ENCODE results near the gene TEAD2.
A peak's percentile ranks its signal among the peaks of the same experiment; 100 is the strongest.
"Not testable (repeated sequence)": the region's sequence is repeated elsewhere in the genome, so short reads cannot be mapped to it uniquely, and the experiment has no call there.

The TEAD2 gene

DNA sequence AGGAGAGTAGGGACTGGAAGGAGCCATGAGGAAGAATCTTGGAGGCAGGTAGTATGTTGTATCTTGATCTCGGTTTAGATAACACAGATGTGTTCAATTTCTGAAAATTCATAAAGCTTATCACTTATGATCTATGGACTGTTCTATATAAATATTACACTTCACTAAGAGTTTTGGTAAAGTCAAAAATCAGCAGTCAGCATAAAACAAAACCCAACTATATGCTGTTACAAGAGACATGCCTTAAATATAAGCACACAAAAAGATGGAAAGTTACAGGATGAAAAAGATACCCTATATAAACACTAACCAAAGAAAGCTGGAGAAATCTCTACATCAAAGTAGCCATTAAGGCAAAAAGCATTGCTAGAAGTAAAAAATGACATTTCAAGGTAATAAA lies 21.4 kb upstream of the TEAD2 start:
- DNase-seq (ENCODE audit: low read depth): no peak

DNA sequence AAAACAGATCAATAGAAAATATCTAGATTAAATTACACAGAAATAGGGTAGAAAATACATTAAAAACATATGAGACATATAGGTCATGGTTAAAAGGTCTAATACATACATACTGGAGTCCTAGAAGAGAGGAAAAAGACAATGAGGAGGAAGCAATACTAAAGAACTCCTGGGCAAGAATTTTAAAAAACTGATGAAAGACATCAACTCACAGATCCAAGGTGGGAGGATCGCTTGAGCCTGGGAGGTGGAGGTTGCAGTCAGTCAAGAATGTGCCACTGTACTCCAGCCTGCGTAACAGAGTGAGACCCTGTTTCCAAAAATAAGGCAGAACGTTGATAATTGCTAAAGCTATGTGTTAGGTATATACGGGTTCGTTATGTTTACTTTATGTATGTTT lies 20.4 kb upstream of the TEAD2 start:
- no peak for DNase-seq (ENCODE audit: low read depth)

DNA sequence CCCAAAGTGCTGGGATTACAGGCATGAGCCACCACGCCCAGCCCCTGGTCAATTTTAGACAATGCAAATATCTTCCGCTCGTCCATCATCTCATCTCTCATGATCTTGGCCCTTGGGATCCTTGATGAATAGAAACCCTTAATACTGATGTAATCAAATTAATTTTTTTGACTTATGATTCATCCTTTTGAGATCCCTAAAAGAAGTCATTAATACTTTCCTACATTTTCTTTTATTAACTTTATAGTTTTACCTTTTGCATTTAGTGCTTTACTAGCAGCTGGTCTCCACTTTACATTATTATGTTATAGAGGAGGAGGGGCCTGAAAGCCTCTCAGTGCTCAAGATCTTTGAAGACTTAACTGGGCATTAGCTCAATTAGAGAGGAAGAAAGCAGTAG lies 18.2 kb upstream of the TEAD2 start:
- no peak for DNase-seq (ENCODE audit: low read depth)

DNA sequence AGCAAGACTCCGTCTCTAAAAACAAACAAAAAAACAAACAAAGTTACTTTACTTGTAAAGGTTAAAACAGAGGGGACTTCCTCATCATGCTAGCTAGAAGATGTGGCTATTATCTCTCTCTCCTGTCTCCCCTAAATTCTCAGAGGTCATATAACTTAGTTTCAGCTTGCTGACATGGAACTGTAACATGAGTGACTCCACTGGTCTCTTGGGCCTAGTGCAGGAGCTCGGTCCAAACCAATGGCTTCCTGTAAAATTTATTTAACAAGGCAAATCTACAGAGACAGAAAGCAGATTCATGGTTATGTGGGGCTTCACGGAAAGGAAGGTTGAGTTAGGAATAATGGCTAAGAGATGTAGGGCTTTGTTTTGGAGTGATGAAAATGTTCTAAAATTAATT lies 16.3 kb upstream of the TEAD2 start:
- no peak for DNase-seq (ENCODE audit: low read depth)

DNA sequence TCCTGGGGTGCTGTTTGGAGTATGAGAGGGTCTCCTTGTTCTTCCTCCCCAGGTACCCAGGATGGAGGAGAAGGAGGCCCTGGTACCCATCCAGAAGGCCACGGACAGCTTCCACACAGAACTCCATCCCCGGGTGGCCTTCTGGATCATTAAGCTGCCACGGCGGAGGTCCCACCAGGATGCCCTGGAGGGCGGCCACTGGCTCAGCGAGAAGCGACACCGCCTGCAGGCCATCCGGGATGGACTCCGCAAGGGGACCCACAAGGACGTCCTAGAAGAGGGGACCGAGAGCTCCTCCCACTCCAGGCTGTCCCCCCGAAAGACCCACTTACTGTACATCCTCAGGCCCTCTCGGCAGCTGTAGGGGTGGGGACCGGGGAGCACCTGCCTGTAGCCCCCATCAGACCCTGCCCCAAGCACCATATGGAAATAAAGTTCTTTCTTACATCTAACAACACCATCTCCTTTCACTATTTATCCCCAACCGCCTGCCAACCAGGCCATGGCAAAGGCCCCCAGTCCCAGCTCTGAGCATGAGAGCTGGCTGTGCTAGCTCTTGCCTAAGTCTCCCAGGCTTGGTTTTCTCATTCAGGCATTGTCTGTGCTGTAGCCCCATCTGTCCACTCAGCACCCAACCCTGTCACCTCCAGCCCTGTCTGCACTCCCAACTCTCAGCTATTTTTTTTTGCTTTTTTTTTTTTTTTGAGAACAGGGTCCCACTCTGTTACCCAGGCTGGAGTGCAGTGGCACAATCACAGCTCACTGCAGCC lies 12.6 kb upstream of the TEAD2 start:
- no peak for DNase-seq (ENCODE audit: low read depth)

DNA sequence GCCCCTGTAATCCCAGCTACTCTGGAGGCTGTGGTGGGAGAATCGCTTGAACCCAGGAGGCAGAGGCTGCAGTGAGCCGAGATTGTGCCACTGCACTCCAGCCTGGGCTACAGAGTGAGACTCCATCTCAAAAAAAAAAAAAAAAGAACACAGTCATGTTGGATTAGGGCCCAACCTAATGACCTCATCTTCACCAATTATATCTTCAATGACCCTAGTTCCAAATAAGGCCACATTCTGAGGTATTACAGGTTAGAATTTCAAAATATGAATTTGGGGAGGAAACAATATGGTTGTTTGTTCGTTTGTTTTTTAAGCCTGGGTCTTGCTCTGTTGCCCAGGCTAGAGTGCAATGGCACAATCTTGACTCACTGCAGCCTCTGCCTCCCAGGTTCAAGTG lies 11.0 kb upstream of the TEAD2 start:
- not testable (repeated sequence) for DNase-seq (ENCODE audit: low read depth)

DNA sequence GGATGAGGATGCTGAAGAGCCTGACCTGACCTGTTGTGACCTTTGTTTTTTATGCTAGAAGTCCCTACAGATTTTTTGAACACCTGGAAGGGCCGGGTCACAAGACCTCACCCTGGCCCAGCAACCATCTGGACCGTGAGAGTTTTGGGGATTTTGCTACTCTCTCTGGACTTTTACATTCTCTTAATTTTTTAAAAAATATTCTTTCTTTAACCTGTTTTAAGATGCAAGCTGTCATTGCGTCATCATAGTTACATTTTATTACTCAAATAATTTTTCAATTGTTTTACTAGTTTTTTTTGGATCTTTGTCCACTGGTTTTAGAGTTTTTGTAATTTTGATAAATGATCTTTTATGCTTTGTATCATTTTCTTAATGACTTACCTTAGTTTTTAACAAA lies 9.0 kb upstream of the TEAD2 start:
- DNase-seq (ENCODE audit: low read depth): no peak

DNA sequence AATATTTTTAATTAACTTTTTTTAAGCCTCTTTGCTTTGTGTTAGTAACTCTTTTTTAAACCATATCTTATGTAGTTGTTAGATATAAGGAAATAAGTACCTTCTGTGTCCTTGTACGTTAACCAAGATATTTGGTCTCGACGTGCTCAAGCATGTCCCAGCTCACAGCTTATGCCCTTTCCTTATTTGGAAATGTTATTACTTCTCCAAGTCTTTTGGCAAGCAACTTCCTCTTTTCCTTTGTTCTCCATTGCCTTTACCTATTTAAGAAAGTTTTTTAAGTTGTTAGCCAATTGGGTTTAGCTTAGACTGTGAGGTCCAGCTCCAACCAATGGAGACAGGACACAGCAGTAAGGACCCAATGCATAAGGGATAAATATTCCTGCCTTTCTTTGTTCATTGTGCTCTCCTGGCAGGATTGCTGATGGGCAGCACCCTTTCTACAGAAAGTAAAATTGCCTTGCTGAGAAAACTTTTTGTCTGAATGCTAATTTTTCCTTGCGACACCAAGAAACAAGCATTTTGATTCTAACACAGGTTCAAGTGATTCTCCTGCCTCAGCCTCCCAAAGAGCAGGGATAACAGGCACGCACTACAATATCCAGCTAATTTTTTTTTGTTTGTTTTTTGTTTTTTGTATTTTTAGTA lies 6.6 kb upstream of the TEAD2 start:
- no peak for DNase-seq (ENCODE audit: low read depth)

DNA sequence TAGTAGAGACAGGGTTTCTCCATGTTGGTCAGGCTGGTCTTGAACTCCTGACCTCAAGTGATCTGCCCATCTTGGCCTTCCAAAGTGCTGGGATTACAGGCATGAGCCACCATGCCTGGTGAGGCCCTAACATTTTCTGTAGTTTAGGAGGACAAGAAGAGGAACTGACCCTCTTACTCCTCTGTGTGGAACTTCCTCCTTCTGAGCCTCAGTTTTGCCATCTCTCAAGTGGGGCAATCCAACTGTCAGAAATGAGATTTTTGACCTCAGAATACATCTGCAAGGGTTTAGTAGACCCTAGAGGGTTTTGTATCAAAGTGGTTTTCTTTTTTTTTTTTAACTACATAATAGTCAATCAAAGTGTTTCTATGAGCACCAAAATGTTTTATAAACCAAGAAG lies 3.9 kb upstream of the TEAD2 start:
- no peak for DNase-seq (ENCODE audit: low read depth)

DNA sequence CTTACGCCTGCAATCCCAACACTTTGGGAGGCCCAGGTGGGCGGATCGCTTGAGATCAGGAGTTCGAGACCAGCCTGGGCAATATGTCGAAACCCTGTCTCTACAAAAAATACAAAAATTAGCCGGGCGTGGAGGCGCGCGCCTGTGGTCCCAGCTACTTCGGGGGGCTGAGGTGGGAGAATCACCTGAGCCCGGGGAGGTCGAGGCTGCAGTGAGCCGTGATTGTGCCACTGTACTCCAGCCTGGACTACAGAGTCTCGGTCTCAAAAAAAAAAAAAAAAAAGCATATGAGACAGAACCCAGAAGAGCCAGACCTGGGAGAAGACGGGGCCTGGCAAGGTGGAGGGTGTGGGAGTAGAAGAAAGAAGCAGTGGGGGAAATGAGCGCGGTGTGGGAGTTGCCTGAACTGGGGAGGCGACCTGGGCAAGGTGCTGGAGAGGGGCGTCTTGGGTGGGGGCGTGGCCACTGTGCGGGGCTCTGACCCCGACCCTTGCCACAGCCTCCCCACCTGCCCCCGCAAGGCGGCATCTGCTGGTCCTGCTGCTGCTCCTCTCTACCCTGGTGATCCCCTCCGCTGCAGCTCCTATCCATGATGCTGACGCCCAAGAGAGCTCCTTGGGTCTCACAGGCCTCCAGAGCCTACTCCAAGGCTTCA lies 2.0 kb upstream of the TEAD2 start:
- no peak for DNase-seq (ENCODE audit: low read depth)

DNA sequence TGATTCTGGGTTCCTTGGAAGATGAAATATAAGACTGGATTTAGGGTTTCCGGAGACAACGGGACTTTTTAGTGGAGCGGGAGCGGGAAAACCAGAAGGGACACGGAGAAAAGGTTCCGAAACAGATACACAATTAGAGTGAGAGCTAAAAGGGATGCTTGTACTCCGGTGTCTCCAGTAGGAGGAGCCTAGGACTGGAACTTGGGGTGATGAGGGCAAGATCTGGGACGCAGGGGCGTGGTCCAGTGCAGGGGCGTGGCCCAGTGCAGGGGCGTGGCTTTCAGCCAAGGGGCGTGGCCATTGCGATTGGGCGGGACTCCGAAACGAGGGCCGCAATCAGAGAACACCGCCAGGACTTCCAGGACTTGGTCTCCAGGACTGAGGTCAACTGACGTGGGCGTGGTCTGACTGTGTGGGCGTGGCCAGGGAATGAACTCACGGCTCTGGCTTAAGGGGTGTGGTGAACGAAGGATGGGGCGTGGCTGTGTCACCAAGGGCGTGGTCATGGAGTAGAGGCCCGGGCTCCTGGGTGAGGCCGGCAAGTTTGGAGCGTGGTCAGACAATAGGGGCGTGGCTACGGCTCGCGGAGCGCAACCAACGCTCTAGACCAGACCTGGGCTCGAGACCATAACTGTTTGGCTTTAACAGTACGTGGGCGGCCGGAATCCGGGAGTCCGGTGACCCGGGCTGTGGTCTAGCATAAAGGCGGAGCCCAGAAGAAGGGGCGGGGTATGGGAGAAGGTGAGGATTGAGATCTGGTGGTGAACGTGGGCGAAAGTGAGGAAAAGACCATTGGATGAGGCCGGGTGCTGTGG lies 1.3 kb upstream of the TEAD2 start, which contains the start of gene DKKL1:
Gene DKKL1 (plus strand): TSS at position 610 of the 815 bp plus-strand sequence. CDS start 122 bp downstream, at position 732.
- peak; percentile 98 for DNase-seq (ENCODE audit: low read depth)

DNA sequence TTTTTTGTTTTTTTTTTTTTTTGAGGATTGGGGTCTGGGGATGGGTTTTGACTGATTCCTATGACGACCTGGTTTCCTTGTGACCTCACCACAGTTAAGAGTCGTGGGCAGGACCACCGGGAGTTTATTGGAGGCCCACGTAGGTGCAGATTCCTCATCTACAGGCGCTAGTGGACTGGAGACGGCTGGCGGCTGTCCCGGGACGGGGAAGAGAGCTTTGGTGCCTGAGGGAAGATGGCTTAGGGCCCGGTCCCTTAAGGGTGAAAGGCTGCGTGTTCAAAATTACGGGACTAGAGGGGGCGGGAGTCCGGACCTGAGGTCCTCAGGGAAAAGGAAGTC lies 682 bp upstream of the TEAD2 start:
- DNase-seq (ENCODE audit: low read depth): no peak

DNA sequence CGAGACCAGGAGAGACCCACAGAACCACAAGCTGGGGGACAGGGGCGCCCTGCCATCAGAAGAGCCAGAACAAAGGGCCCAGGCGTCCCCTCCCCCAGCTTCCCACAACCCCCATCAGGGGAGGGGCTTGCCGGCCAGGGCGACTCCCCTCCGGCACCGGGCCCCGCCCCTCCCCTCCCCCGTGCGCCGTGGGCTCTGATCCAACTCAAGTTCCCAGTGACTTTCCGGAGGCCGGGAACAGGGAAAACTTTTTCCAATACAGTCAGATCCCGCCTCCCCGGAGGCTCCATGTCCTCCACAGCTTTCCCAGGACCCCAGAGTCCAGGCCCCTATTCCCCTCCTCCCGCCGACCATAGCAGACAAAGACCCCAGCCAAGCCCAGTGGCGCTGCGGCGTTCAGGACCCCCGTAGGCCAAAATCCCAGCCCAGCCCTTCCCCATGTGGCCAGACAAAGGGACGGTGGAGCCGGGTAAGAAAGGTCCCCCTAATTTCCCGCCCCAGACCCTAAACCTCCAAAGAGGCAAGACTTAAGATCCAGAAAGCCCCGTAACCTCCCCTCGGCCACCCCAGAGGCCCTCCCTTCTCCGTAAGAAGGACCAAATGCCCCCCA lies 673 bp downstream of the TEAD2 start:
- no peak for DNase-seq (ENCODE audit: low read depth)

DNA sequence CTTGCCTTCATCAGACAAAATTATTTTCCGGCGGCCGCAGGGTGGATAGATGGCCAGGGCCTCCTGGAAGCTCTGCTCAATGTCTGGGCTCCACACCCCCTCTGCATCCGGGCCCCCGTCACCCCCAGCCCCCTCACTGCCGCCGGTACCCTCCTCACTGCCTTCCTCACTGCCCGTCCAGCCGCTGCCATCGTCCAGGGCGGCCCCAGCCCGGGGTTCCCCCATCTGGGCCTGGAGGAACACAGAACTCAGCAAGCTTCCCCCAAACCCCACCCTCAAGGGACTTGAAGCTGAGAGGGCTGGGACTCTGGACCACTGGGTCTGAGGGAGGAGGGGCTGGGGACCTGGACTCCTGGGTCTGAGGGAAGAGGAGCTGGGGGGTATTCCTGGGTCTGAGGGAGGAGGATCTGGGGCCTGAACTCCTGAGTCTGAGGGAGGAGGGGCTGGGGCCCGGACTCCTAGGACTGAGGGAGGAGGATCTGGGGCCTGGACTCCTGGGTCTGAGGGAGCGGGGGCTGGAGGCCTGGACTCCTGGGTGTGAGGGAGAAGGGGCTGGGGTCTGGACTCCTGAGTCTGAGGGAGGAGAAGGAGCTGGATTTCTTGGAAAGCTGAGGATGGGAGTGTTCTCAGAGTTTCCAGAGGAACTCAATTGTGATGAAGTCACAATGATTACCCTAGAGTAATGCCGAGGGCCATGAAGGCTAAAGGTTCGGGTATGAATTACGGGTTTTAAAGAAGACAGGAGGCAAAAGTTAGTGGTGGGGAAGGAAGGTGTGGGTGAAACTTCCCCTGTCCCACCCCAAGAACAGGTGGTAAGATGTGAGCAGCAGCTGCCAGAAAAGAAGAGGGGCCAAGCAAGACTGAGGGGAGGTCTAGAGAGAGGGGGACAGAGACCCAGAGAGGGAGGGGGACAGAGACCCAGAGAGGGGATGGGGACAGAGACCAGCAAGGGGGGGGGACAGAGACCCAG lies 2.1 kb downstream of the TEAD2 start:
- DNase-seq (ENCODE audit: low read depth): no peak

DNA sequence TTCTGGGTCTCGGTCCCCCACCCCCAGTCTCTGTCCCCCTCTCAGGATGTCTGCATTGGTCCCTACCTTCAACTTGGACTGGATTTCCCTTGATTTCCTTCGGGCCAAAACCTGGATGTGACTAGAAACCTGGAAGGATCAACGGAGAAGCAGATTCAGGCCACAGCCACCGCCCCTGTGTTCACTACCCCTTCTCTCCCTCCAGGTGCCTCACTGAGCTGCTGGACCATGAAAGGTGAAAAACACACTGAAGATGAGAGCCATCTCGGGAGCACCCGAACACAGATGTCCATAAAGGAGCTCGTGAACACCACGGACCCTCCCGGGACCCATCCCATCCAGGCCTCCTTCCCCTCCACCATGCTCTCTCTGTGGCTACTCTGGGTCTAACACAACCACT lies 5.0 kb downstream of the TEAD2 start:
- DNase-seq (ENCODE audit: low read depth): no peak

DNA sequence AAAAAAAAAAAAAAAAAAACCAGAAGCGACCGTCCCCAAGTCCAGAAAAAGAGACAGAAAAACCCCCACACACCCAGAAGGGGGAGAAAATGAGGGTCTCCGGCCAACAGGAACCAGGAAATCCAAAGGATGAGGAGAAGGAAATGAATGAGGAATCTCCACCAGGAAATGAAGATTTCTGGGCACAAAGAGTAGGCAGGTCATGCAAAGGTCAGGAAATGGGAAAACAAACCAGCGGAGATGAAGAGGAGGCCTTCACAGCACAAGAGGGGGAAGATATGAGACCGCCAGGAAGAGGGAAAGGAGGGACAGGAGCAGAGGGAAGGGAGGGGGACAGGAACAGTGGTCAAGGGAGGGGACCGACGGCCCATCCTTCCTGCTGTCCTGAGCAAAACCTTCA lies 5.8 kb downstream of the TEAD2 start:
- no peak for DNase-seq (ENCODE audit: low read depth)

DNA sequence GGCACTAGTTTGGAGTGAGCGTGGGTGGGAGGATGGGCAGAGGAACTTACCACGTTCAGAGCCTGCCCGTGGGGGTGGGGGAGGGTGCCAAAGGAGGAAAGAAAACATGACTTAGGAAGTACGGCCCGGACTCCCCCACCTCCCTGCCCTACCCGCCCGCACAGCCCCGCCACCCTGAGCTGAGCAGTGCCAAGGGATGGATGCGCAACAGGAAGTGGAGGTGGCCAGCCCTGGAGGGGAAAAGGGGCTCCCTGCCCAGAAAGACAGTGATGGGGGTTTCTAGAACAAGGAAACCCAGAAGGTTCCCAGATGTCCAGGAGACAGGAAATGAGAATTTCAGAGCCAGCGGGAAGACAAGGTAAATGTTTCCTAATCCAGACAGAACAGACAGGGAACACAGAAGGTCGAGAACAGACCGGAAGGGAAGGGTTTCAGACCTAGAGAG lies 6.3 kb downstream of the TEAD2 start:
- no peak for DNase-seq (ENCODE audit: low read depth)

DNA sequence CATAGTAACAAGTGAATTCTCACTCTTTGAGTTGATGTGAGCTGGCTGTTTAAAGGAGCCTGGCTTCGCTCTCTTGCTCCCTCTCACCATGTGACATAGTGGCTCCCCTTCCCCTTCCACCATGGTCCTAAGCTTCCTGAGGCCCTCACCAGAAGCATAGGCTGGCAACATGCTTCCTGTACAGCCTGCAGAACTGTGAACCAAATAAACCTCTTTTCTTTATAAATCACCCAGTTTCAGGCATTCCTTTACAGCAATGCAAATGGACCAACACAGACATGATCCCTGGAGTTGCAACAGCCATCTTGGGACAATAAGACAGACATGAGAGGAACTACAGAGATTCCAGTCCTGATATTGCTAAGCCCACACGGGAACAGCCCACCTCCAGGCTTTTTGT lies 12.6 kb downstream of the TEAD2 start:
- no peak for DNase-seq (ENCODE audit: low read depth)

DNA sequence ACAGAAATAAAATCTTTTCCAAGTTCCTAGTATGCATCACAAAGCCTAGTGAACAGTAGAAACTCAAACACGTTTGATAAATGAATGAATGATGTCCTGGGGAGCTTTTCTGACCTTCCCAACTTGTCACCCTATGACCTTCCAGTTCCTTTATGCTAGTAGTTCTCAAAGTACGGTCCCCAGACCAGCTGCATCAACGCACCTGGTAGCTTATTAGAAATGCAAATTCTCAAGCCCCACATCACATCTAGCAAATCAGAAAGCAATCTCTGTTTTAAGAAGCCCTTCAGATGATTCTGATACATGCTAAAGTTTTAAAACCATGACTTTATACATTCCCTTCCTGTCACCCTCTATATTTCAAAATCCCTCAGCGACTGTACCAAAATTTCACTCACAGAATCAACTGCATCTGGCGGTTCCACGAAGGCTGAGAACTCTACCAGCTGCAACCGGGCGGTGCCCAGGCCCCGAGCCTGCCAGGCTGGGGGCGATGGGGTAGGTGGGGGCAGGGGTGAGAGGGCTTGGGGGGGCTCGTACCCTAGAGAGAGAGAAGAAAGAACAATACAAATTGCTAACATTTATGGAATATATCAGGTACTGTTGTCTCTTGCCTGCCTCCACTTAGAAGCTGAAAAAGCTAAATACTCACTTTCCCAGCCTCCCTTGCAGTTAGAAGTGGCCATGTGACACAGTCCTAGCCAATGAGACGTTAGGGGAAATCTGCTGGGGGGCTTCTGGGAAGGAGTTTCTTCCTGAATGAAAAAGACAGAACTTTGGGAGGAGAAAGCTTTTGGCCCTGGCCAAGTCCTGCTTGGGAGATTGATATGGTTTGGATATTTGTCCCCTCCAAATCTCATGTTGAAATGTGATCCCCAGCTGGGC lies 13.7 kb downstream of the TEAD2 start:
- no peak for DNase-seq (ENCODE audit: low read depth)

DNA sequence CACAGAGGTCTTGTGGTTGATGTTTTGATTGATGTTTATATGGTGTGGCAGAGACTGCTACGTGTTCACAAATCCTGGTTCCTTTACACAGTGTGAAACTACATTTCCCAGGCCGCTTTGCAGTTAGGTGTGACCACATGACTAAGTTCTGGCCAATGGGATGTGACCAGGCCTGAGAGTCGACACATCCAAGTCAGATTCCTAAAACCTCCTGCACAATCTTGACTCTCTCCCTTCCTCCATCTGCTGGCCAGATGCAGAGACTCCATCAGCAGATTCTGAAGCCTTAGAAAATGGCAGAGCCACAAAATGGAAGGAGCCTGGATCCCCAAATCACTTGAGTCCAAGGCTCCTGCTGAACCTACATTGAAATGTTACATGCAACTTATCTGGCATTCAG lies 14.4 kb downstream of the TEAD2 start:
- DNase-seq (ENCODE audit: low read depth): no peak

All from CMK (cell line).